Neural cell (in vitro differentiated cells): Measurements from ENCODE around the gene DMKN.

Source experiments
- EZH2 ChIP-seq: fragments of 200-600, 300-800 bp; shearing (Covaris generic), sonication (generic); IDR thresholded peaks from 2 replicates; pipeline ENCODE4 v1.6.1; 2014; ENCODE audit warnings: antibody characterized with exemption, low read length, borderline replicate concordance, mild to moderate bottlenecking; ENCODE audit not compliant: insufficient read depth, poor library complexity, severe bottlenecking
- POLR2AphosphoS5 ChIP-seq: IDR thresholded peaks from 2 replicates; pipeline ENCODE4 v1.6.1; 2012
- RAD21 ChIP-seq: fragments of 450-650 bp; conservative IDR thresholded peaks from 2 replicates; pipeline ENCODE4 v1.6.1; 2014; ENCODE audit warnings: antibody characterized with exemption, mild to moderate bottlenecking, moderate library complexity
- TF ChIP-seq, protein P1 (sequence below): fragments of 450-650 bp; IDR thresholded peaks from 2 replicates; pipeline ENCODE4 v1.5.1; 2014; ENCODE audit warnings: antibody characterized with exemption, mild to moderate bottlenecking, moderate library complexity; ENCODE audit not compliant: poor library complexity, severe bottlenecking

DNA sequence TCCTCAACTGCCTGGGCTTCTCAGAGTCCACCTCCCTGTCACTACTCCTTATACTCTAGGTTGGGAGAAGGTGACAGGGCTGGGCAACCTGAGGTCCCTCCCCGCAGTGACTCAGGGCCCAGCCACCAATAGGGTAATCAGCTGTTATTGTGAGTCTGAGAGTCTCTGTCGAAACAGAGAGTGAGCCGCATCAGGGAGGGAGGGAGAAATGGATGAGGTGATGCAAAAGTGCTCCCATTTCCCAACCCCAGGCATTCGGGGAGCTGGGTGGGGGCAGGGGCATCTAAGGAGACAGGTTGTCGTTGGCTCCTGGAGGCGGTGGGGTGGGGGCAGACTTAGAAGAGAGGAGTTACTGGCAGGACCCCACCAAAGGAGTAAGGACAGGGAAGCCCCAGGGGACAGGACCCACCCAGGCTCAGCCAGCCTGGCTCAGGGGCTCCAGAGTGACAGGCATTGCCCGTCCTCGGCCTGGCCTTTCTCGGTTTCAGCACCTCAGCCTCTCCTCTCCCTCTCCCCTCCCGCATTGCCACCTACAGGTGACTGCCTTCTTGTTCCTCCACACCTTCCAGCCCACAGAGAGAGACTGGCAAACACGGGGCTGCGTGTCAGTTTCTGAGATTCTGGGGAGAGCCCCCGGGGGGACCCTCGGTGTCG, at the start of gene DMKN:
- TF ChIP-seq, protein P1, sequence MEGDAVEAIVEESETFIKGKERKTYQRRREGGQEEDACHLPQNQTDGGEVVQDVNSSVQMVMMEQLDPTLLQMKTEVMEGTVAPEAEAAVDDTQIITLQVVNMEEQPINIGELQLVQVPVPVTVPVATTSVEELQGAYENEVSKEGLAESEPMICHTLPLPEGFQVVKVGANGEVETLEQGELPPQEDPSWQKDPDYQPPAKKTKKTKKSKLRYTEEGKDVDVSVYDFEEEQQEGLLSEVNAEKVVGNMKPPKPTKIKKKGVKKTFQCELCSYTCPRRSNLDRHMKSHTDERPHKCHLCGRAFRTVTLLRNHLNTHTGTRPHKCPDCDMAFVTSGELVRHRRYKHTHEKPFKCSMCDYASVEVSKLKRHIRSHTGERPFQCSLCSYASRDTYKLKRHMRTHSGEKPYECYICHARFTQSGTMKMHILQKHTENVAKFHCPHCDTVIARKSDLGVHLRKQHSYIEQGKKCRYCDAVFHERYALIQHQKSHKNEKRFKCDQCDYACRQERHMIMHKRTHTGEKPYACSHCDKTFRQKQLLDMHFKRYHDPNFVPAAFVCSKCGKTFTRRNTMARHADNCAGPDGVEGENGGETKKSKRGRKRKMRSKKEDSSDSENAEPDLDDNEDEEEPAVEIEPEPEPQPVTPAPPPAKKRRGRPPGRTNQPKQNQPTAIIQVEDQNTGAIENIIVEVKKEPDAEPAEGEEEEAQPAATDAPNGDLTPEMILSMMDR = no peak
- TF ChIP-seq RAD21 = no peak
- TF ChIP-seq EZH2 = no peak
- no peak for TF ChIP-seq POLR2AphosphoS5
